ENCODE data around the gene NRG2.

The NRG2 gene

GRCh38 chr5:140039561-140039960 lies 3.5 kb downstream of the NRG2 start:
- DNase-seq = no peak

GRCh38 chr5:140038373-140038957 lies 4.6 kb downstream of the NRG2 start:
- peak; percentile 42 for DNase-seq

- no peak for DNase-seq
These were observed 6.1 kb downstream of the NRG2 start for GRCh38 chr5:140037012-140037411.

GRCh38 chr5:140035881-140036280 lies 7.2 kb downstream of the NRG2 start:
- no peak for DNase-seq

GRCh38 chr5:140033037-140033760 lies 9.9 kb downstream of the NRG2 start:
- no peak for DNase-seq

- DNase-seq = no peak
These were observed 10.8 kb downstream of the NRG2 start for GRCh38 chr5:140032296-140032695.

GRCh38 chr5:140027807-140028206 lies 15.3 kb downstream of the NRG2 start:
- no peak for DNase-seq

- no peak for DNase-seq
These were observed 17.4 kb downstream of the NRG2 start for GRCh38 chr5:140025736-140026135.

- no peak for DNase-seq
These were observed 18.2 kb downstream of the NRG2 start for GRCh38 chr5:140024928-140025327.

GRCh38 chr5:140023611-140024191 lies 19.4 kb downstream of the NRG2 start:
- no peak for DNase-seq

GRCh38 chr5:140020601-140021177 lies 22.4 kb downstream of the NRG2 start:
- DNase-seq = no peak

GRCh38 chr5:140018920-140019644 lies 24.0 kb downstream of the NRG2 start:
- no peak for DNase-seq

- no peak for DNase-seq
These were observed 24.6 kb downstream of the NRG2 start for GRCh38 chr5:140018517-140018916.

- no peak for DNase-seq
These were observed 25.0 kb downstream of the NRG2 start for GRCh38 chr5:140018096-140018481.

- DNase-seq = no peak
These were observed 25.6 kb downstream of the NRG2 start for GRCh38 chr5:140017397-140018095.

GRCh38 chr5:140015706-140016105 lies 27.4 kb downstream of the NRG2 start:
- DNase-seq = no peak

GRCh38 chr5:140014751-140015150 lies 28.3 kb downstream of the NRG2 start:
- DNase-seq = no peak

- DNase-seq = no peak
These were observed 29.6 kb downstream of the NRG2 start for GRCh38 chr5:140013536-140013935.

- DNase-seq = no peak
These were observed 30.7 kb downstream of the NRG2 start for GRCh38 chr5:140012443-140012842.

- DNase-seq = no peak
These were observed 31.7 kb downstream of the NRG2 start for GRCh38 chr5:140011297-140011802.

- no peak for DNase-seq
These were observed 32.3 kb downstream of the NRG2 start for GRCh38 chr5:140010798-140011197.

GRCh38 chr5:140007311-140007710 lies 35.8 kb downstream of the NRG2 start:
- no peak for DNase-seq

Measured in COR-L47 (cell line).